Ovary (tissue), 9 donors: ENCODE results near the gene PTPRH. TPM values are rescaled to one million over a fixed set of nuclear protein-coding genes. Genes with fewer than 3 reads are reported as not detected.

Source experiments
- DNase-seq, 5 donors: peaks; one replicate each; pipeline ENCODE4 v3.0.0-alpha.2; 2019 to 2020
- H3K27ac ChIP-seq, 2 donors: fragments of 200-600 bp; one replicate each; pipeline versions ENCODE4 v1.5.1 to v1.8.0; 2019 to 2022
- H3K27me3 ChIP-seq: fragments of 200-600 bp; one replicate; pipeline ENCODE4 v1.8.0; 2022
- H3K36me3 ChIP-seq: fragments of 200-600 bp; sonication (generic); one replicate; pipeline ENCODE4 v1.5.1; 2019
- H3K4me1 ChIP-seq: one replicate; pipeline ENCODE4 v1.8.1; 2013; ENCODE audit warnings: mild to moderate bottlenecking, moderate library complexity; ENCODE audit not compliant: insufficient read depth
- H3K4me3 ChIP-seq: fragments of 200-600 bp; sonication (generic); one replicate; pipeline ENCODE4 v1.5.1; 2017
- H3K9me3 ChIP-seq, 2 donors: fragments of 200-600 bp in 1 of 2; sonication (generic) in 1 of 2; one replicate each; pipeline versions ENCODE4 v1.5.1 to v1.8.1; 2013 to 2019; ENCODE audit warnings: mild to moderate bottlenecking in 1 of 2, moderate library complexity in 1 of 2
- CTCF ChIP-seq, 3 donors: fragments of 450-650 bp in 2 of 3; fragments of 200-600 bp in 1 of 3; IDR thresholded peaks; one replicate each; pipeline versions ENCODE4 v1.5.1 to v1.8.0; 2016 to 2022; ENCODE audit warnings: antibody characterized with exemption in 3 of 3, mild to moderate bottlenecking in 1 of 3
- EP300 ChIP-seq: sonication (generic); formaldehyde crosslinking; IDR thresholded peaks from one replicate; pipeline ENCODE4 v1.6.1; 2017; ENCODE audit warnings: antibody characterized with exemption
- POLR2A ChIP-seq: fragments of 450-650 bp; IDR thresholded peaks from one replicate; pipeline ENCODE4 v1.6.1; 2017; ENCODE audit warnings: antibody characterized with exemption, mild to moderate bottlenecking, moderate library complexity
- WGBS, 3 donors: extraction: QIAGEN DNeasy Blood & Tissue Kit in 1 of 3; methylation state at CpG; one replicate each; pipeline versions ENCODE4 v1.1.5 to v1.1.7; 2013 to 2017; 5-methylcytosine and 5-hydroxymethylcytosine counted together
- intact Hi-C, 4 donors: fragments of 100-400 bp; cut with DNase I; formaldehyde crosslinking; loops; one replicate each; pipeline versions ENCODE4 v1.11.0 to v1.15.1; 2022 to 2023
- polyA plus RNA-seq, 2 donors: library from polyadenylated mRNA; stranded (reverse); fragments of 200-250 nt in 1 of 2; fragments of 350-450 nt in 1 of 2; fragmentation: Illumina TruSeq in 1 of 2; extraction: RNeasy Lipid Tissue Mini Kit (QIAGEN cat#74804) in 1 of 2; gene quantifications; one replicate each; pipeline ENCODE4 v1.2.3, GENCODE V29; 2013 to 2014
- total RNA-seq, 7 donors: library from RNA; depleted of rRNA in 2 of 7; stranded (reverse); fragments of >200 nt in 2 of 7; fragmentation: NEBNext Ultra II Directional in 3 of 7; extraction: Animal tissue kit (Norgen Biotek cat#: 25700) in 3 of 7; gene quantifications; one replicate each; pipeline versions ENCODE4 v1.1.0 to v1.2.4, GENCODE V29; 2016 to 2023
- donor health status: DM: no; HTN: no; CAD: no; lungs with moderate emphysema.
- donor health status: DM: no; HTN: no; CAD: no.
- donor health status: Bipolar disorder and iron deficiency.
- donor health status: DM: yes; HTN: yes; CAD: no.
- donor health status: DM: no; HTN: no; CAD: no.
- donor health status: DM: yes; HTN: yes; CAD: no.

The PTPRH gene
- total and polyA plus RNA-seq, 9 donors, result 0.23 to 4.6 (median 1.2) TPM

- DNase-seq, result no peak
- TF ChIP-seq CTCF (IDR thresholded peaks at IDR 0.05) (no peak), EP300 (no peak), POLR2A (no peak)
- Histone ChIP-seq H3K36me3 (no peaks in the 10 kb centered on the region), H3K4me1 (no peaks in the 10 kb centered on the region), H3K9me3 (no peaks in the 10 kb centered on the region), H3K27ac (no peak overlapping the region), H3K27me3 (peaks cover 2% of the 10 kb centered on the region), H3K4me3 (no peak overlapping the region)
- WGBS, 3 donors, result 28 to 41% (median 36%) methylated on average over 9 of the region's 9 CpGs
- intact Hi-C loops, result no loop called here
Observed at GRCh38 chr19:55137915-55138314, 71.4 kb downstream of the PTPRH start.

- TF ChIP-seq CTCF (IDR thresholded peaks at IDR 0.05) (no peak), POLR2A (no peak), EP300 (no peak)
- Histone ChIP-seq H3K27ac (no peak overlapping the region), H3K27me3 (no peaks in the 10 kb centered on the region), H3K4me3 (no peak overlapping the region), H3K36me3 (no peaks in the 10 kb centered on the region), H3K4me1 (no peaks in the 10 kb centered on the region), H3K9me3 (no peaks in the 10 kb centered on the region)
- 51 to 67% (median 60%) methylated on average over 17 of the region's 17 CpGs for whole genome bisulfite sequencing, 3 donors
- no peak for DNase-seq
- intact Hi-C loops, result no loop called here
Observed at GRCh38 chr19:55136399-55137102, 72.8 kb downstream of the PTPRH start.

- intact Hi-C loops, result no loop called here
- no peak for DNase-seq
- TF ChIP-seq POLR2A (no peak), EP300 (no peak), CTCF (IDR thresholded peaks at IDR 0.05) (no peak)
- Histone ChIP-seq H3K27ac (no peak overlapping the region), H3K36me3 (no peaks in the 10 kb centered on the region), H3K4me1 (no peaks in the 10 kb centered on the region), H3K27me3 (no peaks in the 10 kb centered on the region), H3K9me3 (no peaks in the 10 kb centered on the region), H3K4me3 (no peak overlapping the region)
- 11 to 20% (median 19%) methylated on average over 1 to 3 of the region's 3 CpGs for WGBS, 3 donors
Observed at GRCh38 chr19:55134736-55135135, 74.6 kb downstream of the PTPRH start.

- no peak for DNase-seq
- intact Hi-C loops, result no loop called here
- H3K27ac ChIP-seq, result no peak overlapping the region
- H3K27me3 ChIP-seq, result no peaks in the 10 kb centered on the region
- H3K9me3 ChIP-seq, result no peaks in the 10 kb centered on the region
- no peaks in the 10 kb centered on the region for H3K4me1 ChIP-seq
- no peaks in the 10 kb centered on the region for H3K36me3 ChIP-seq
- TF ChIP-seq CTCF (IDR thresholded peaks at IDR 0.05) (no peak), POLR2A (no peak), EP300 (no peak)
- 66 to 71% (median 70%) methylated on average over 25 of the region's 25 CpGs for WGBS, 3 donors
- H3K4me3 ChIP-seq, result no peak overlapping the region
Observed at GRCh38 chr19:55133639-55134444, 75.5 kb downstream of the PTPRH start.
